Nucleus accumbens (tissue), 56 donors: ENCODE measurements around the gene PTPRG.

Experiments used
- DNase-seq, 56 donors: peaks; one replicate each; lab custom pipeline; 2025; lab: John Stamatoyannopoulos, UW

The PTPRG gene

DNA sequence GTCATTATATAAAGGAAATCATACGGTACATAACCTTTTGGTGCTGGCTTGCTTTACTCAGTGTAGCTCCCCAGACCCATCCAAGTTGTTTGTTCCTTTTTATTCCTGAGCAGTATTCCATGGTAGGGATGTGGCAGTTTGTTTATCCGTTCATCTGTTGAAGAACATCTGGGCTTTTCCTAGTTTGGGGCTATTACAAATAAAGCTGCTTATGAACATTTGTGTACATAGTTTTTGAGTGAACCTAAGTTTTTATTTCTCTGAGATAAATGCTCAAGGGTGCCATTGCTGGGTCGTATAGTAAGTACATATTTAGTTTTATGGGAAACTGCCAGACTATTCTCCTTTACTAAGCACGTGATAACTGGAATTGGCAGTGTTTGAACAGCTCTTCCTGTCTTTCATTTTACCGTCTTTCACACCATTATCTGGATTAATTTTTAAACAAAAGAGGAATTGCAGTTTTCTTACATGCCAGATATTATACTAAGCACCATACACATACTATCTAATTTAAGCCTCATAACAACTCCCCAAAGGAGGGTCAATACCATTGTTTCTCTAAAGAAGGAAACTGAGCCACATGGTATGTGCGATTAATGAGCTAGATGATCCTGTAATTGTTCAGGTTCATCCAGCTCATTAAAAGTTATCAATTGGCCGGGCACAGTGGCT is 85.6 kb downstream of the PTPRG start:
- no peak for DNase-seq

GRCh38 chr3:61648481-61648880 is 87.1 kb downstream of the PTPRG start:
- no peak for DNase-seq

DNA sequence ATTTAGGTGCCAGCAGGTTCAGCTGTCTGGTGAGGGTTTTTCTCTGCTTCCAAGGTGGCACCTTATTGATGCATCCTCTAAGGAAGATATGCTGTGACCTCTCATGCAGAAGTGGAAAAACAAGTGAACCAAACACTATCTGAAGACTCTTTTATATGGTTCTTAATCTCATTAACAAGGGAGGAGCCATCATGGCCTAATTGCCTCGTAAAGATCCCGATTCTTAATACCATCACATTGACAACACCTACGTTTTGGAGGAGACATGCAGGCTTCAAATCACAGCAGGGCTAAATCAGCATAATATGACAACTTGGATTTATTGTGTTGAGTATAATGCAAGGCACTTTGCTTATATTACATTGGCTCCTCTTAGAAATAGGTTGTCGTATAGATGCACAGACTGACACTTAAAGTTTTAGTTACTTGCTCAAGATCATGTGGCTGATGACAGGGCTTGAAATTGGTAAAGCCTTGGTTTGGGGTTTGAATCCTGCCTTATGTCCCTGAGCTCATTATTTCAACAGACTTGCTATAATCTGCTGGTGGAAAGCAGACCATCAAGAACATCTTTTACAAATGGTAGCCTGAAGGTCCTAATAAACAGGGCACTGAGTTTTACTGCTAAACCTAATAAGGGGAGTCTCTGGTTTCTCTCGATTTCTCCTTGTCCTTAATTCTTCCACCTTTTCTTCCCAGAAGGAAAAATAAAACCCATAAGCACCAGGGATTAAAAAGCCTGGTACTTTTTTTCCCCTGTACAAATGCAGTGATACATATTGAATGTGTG is 88.2 kb downstream of the PTPRG start:
- DNase-seq = no peak

GRCh38 chr3:61650276-61650675 is 88.9 kb downstream of the PTPRG start:
- no peak for DNase-seq

DNA sequence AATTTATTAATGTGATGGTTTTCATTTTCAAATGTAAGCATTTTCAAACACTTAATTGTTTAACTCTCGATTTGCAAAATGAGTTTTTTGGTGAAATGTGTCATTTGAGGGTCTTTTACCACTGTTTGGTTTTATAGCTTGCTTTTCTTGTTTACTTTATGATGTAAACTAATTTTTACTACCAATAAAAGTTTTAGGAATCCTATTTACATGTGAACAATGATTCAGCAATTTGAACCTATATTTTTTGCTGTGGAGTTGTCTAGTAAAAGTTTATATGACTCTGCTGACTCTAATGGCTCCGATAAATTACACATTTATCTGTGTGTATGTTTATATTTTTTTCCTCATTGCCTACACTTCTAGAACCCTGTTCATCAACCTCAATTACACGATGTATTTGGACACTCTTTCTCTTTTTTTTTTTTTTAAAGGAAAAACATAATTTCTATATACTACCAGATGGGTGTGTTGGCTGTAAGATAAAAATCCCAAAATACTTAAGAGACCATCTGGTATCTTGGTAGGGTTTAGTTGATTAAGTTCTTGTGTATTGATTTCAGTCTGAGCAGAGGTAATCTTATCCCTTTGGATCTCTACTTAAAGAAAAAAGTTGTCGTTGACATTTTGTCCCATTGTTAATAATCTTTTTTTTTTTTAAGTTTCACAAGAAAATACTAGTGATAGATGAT is 89.5 kb downstream of the PTPRG start:
- DNase-seq = no peak

DNA sequence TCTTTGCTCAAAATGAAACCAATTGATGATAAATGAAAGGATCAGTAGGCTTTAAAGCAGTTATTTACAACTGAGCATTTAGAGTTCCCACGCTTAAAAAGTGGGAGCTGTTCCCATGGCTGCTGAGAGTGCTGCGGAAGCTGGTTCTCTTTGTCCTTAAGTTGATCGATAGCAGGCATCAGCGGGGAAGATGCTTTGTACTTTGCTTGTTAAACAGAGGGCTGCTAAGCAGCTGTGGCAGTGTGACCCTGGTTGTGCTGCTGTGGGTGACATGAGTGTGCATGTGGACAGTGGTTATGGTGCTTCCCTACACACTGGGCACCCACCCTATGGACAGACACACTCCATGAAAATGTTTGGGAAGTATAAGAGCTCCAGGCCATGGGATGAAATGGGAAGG is 96.3 kb downstream of the PTPRG start:
- DNase-seq = no peak

- DNase-seq = no peak
These were observed 101.5 kb downstream of the PTPRG start for GRCh38 chr3:61662861-61663260.

GRCh38 chr3:61663356-61664104 is 102.2 kb downstream of the PTPRG start:
- DNase-seq = no peak

GRCh38 chr3:61664105-61664482 is 102.7 kb downstream of the PTPRG start:
- no peak for DNase-seq

DNA sequence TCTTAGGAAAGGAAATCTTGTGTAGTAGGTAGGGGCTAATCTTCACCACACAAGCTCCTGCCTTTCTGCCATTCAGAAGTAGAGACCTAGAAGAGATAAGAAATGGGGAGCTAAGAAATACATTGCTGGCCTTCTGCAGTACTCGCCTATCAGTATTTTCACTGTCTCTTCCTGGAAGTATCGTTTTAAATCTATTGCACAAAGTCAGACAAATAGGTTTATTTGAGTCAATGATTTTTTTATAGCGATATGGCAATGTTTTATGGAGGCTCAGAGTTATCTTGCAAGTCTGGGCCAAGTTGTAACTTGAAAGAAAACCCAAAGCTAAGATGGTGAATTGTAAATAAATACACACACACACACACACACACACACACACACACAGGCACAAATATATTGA is 103.8 kb downstream of the PTPRG start:
- no peak for DNase-seq

DNA sequence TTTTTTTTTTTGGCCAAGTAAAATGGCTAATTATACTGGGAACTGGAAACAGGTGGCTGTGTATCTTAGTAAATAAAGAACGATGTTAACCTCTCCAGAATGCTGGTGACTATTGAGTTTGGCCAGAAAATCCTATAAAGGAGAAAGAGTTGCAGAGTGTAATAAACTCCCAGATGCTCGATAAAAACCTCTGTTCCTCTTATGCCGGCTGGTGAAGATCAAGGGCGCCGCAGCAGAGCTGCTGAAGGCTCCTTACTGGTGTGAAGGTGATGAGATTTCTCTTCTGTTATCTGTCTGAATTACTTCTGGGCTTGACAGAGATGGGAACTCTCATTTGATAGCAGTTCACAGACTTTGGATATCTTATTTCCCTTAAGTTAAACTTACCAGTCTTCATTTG is 104.6 kb downstream of the PTPRG start:
- DNase-seq = no peak

- no peak for DNase-seq
These were observed 105.4 kb downstream of the PTPRG start for GRCh38 chr3:61666615-61667330.

- no peak for DNase-seq
These were observed 106.0 kb downstream of the PTPRG start for GRCh38 chr3:61667383-61667782.

GRCh38 chr3:61667814-61668213 is 106.4 kb downstream of the PTPRG start:
- DNase-seq = no peak

- DNase-seq = peak in 18 of 56 donors; percentile 1 to 64 (median 11)
These were observed 107.0 kb downstream of the PTPRG start for GRCh38 chr3:61668317-61668864.

DNA sequence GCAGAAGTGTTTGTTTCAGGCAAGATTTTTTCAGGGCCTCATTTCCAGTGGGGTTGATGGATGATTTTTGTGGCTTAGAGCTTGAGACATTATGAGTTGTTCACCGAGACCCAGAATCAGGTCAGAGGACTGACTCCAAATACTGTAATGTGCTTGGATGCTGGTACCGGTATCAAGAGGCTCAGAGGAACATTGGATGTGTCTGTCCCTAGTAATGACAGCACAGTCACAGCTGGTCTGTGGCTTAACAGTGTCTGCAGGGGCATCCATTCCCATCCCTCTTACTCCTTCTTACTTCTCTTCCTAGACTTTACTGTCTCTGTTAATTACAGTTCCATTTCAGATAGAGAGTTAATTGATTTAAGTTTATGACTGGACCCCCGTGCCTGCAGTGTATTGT is 107.8 kb downstream of the PTPRG start:
- no peak for DNase-seq

GRCh38 chr3:61669668-61670299 is 108.4 kb downstream of the PTPRG start:
- DNase-seq = no peak

GRCh38 chr3:61673651-61674050 is 112.3 kb downstream of the PTPRG start:
- no peak for DNase-seq

DNA sequence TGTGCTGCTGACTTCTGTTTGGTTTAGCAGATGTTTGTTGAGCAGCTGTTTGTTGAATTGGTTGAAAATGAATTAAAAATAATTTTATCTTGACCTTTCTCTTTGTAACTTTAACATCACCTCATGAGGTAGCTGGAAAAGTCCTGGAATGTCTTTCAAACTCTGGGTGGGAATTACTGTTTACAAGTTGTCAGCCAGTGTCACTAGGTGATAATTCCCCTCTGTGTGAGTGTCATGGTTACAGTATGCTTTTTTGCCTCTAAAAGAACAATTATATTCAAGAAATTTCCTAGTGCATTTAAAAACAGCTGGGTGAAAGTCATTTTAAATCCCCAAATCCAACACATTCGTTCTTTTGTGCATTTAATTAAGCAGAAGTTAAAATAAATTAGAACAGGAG is 113.2 kb downstream of the PTPRG start:
- no peak for DNase-seq
